NCI-H510A treated with DMSO at 0.1 percent for 48 hours (cell line): ENCODE data around the gene VAT1L.
A peak's percentile ranks its signal among the peaks of the same experiment; 100 is the strongest.

Experiments used
- DNase-seq: peaks from one replicate; lab custom pipeline; 2025; lab: John Stamatoyannopoulos, UW

The VAT1L gene

GRCh38 chr16:77869997-77870813, 81.8 kb downstream of the VAT1L start:
- DNase-seq = no peak

GRCh38 chr16:77871932-77872331, 83.6 kb downstream of the VAT1L start:
- DNase-seq = no peak

GRCh38 chr16:77873066-77873465, 84.7 kb downstream of the VAT1L start:
- no peak for DNase-seq

GRCh38 chr16:77874347-77874746, 86.0 kb downstream of the VAT1L start:
- no peak for DNase-seq

GRCh38 chr16:77876776-77877175, 88.4 kb downstream of the VAT1L start:
- DNase-seq = no peak

- DNase-seq = no peak
Observed at GRCh38 chr16:77877712-77878347, 89.5 kb downstream of the VAT1L start.

- no peak for DNase-seq
Observed at GRCh38 chr16:77881355-77882030, 93.1 kb downstream of the VAT1L start.

- DNase-seq = no peak
Observed at GRCh38 chr16:77882358-77882757, 94.0 kb downstream of the VAT1L start.

GRCh38 chr16:77885571-77886295, 97.4 kb downstream of the VAT1L start:
- DNase-seq = no peak

- DNase-seq = no peak
Observed at GRCh38 chr16:77888871-77889270, 100.5 kb downstream of the VAT1L start.

GRCh38 chr16:77890075-77890474, 101.7 kb downstream of the VAT1L start:
- DNase-seq = no peak

GRCh38 chr16:77894162-77894561, 105.8 kb downstream of the VAT1L start:
- no peak for DNase-seq

- DNase-seq = no peak
Observed at GRCh38 chr16:77895962-77896361, 107.6 kb downstream of the VAT1L start.

GRCh38 chr16:77896415-77897128, 108.2 kb downstream of the VAT1L start:
- DNase-seq = peak; percentile 29

GRCh38 chr16:77897129-77897437, 108.7 kb downstream of the VAT1L start:
- DNase-seq = no peak

- no peak for DNase-seq
Observed at GRCh38 chr16:77897831-77898605, 109.7 kb downstream of the VAT1L start.

GRCh38 chr16:77898671-77899211, 110.4 kb downstream of the VAT1L start:
- peak; percentile 12 for DNase-seq

- peak; percentile 52 for DNase-seq
Observed at GRCh38 chr16:77899416-77899815, 111.1 kb downstream of the VAT1L start.

- DNase-seq = peak; percentile 44
Observed at GRCh38 chr16:77905374-77905920, 117.1 kb downstream of the VAT1L start.

- DNase-seq = no peak
Observed at GRCh38 chr16:77910021-77910420, 121.7 kb downstream of the VAT1L start.
